Endothelial cell of umbilical vein (primary cell): ENCODE data around the gene KRT82. TPM values are rescaled to one million over a fixed set of nuclear protein-coding genes. Genes with fewer than 3 reads are reported as not detected.

Experiments used
- BruUV-seq: library from RNA; stranded (reverse); fragments of 400-500 nt; replicated peaks from 2 replicates; lab custom pipeline; 2021; lab: Mats Ljungman, UMichigan
- CTCF ChIA-PET: fragments of 300-600, 350-600 bp; sonication (Branson Sonifier 250); formaldehyde crosslinking; loops from one replicate; lab custom pipeline; 2021; ENCODE audit warnings: antibody characterized with exemption, inconsistent platforms; lab: Charles Lee
- POLR2A ChIA-PET: fragments of 300-600, 350-600 bp; sonication (Branson Sonifier 250); formaldehyde crosslinking; loops from one replicate; lab custom pipeline; 2021; ENCODE audit warnings: antibody characterized with exemption, inconsistent platforms; lab: Charles Lee
- DNase-seq: peaks from one replicate; pipeline ENCODE4 v3.0.0-alpha.2; 2011; ENCODE audit warnings: low read depth, low spot score
- FAIRE-seq: peaks from 2 replicates; lab custom pipeline; 2011; peaks lifted over from hg19 to GRCh38; lab: Jason Lieb, UNC
- H2AFZ ChIP-seq: 2 replicates; pipeline ENCODE4 v1.6.0; 2012; ENCODE audit warnings: low read depth, low read length, control low read depth, inconsistent platforms
- H3K27ac ChIP-seq: 2 replicates; pipeline ENCODE4 v1.5.1; 2011; ENCODE audit warnings: low read depth, mild to moderate bottlenecking, control low read depth, low read length, moderate library complexity; ENCODE audit not compliant: insufficient read depth
- H3K27me3 ChIP-seq, 2 experiments: 2 replicates each; pipeline versions ENCODE4 v1.6.0 to v1.6.1; 2011; ENCODE audit warnings: low read length in 2 of 2, mixed read lengths in 1 of 2; ENCODE audit not compliant: control insufficient read depth in 2 of 2, insufficient read depth in 2 of 2
- H3K36me3 ChIP-seq, 2 experiments: 2 replicates in 1 of 2; 3 replicates in 1 of 2; pipeline ENCODE4 v1.5.1; 2011; ENCODE audit warnings: low read length in 2 of 2, mild to moderate bottlenecking in 1 of 2, moderate library complexity in 1 of 2; ENCODE audit not compliant: control insufficient read depth in 2 of 2, insufficient read depth in 2 of 2; ENCODE audit errors: extremely low read depth in 1 of 2
- H3K4me1 ChIP-seq: 3 replicates; pipeline ENCODE4 v1.5.1; 2011; ENCODE audit warnings: mild to moderate bottlenecking, low read length; ENCODE audit not compliant: control insufficient read depth, insufficient read depth; ENCODE audit errors: extremely low read depth
- H3K4me2 ChIP-seq: 2 replicates; pipeline ENCODE4 v1.6.1; 2011; ENCODE audit warnings: low read length, control low read depth, mixed read lengths; ENCODE audit not compliant: insufficient read depth
- H3K4me3 ChIP-seq, 3 experiments: fragments of 200-600 bp in 1 of 3; sonication (generic), shearing (Covaris generic) in 1 of 3; replicated peaks in 1 of 3; 2 replicates each; pipeline ENCODE4 v1.5.1; 2011 to 2016; ENCODE audit warnings: control low read depth in 3 of 3, low read length in 3 of 3, mild to moderate bottlenecking in 2 of 3, inconsistent platforms in 1 of 3, low read depth in 1 of 3, moderate library complexity in 1 of 3; ENCODE audit not compliant: insufficient read depth in 1 of 3
- H3K79me2 ChIP-seq: 2 replicates; pipeline ENCODE4 v1.6.0; 2012; ENCODE audit warnings: low read length, inconsistent platforms; ENCODE audit not compliant: control insufficient read depth, insufficient read depth
- H3K9ac ChIP-seq: replicated peaks from 2 replicates; pipeline ENCODE3; 2011; ENCODE audit warnings: low read length, control low read depth; ENCODE audit not compliant: insufficient read depth; ENCODE audit errors: extremely low read depth
- H3K9me1 ChIP-seq: replicated peaks from 3 replicates; pipeline ENCODE4 v1.6.0; 2011; ENCODE audit warnings: mild to moderate bottlenecking, low read length; ENCODE audit not compliant: control insufficient read depth, insufficient read depth; ENCODE audit errors: extremely low read depth
- H3K9me3 ChIP-seq: replicated peaks from 2 replicates; pipeline ENCODE4 v1.5.1; 2012; ENCODE audit warnings: low read length, inconsistent platforms; ENCODE audit not compliant: control insufficient read depth, insufficient read depth
- H4K20me1 ChIP-seq: replicated peaks from 2 replicates; pipeline ENCODE3; 2011; ENCODE audit warnings: mild to moderate bottlenecking, low read length; ENCODE audit not compliant: control insufficient read depth, insufficient read depth; ENCODE audit errors: extremely low read depth
- CTCF ChIP-seq, 2 donors: IDR thresholded peaks; 1 replicate in 1 of 2; 2 replicates in 1 of 2; pipeline ENCODE4 v1.5.1; 2011; ENCODE audit warnings: low read length in 2 of 2, mild to moderate bottlenecking in 2 of 2, moderate library complexity in 2 of 2, control low read depth in 1 of 2, inconsistent platforms in 1 of 2, low read depth in 1 of 2; ENCODE audit not compliant: insufficient read depth in 1 of 2; ENCODE audit errors: extremely low read depth in 1 of 2
- EZH2 ChIP-seq: IDR thresholded peaks from 2 replicates; pipeline ENCODE4 v1.6.1; 2012; ENCODE audit warnings: borderline replicate concordance, low read depth, mild to moderate bottlenecking, moderate library complexity, low read length, inconsistent platforms; ENCODE audit not compliant: severe bottlenecking
- FOS ChIP-seq: IDR thresholded peaks from 2 replicates; pipeline ENCODE4 v1.6.1; 2011; ENCODE audit warnings: mild to moderate bottlenecking, low read length, moderate library complexity, borderline replicate concordance; ENCODE audit not compliant: insufficient read depth
- GATA2 ChIP-seq: IDR thresholded peaks from 2 replicates; pipeline ENCODE4 v1.7.0; 2011; ENCODE audit warnings: low read depth, mild to moderate bottlenecking, moderate library complexity, mixed read lengths, low read length; ENCODE audit not compliant: insufficient read length, insufficient read depth
- JUN ChIP-seq: IDR thresholded peaks from 2 replicates; pipeline ENCODE4 v1.6.1; 2011; ENCODE audit warnings: borderline replicate concordance, low read depth; ENCODE audit not compliant: insufficient read length, insufficient read depth
- MAX ChIP-seq: IDR thresholded peaks from 2 replicates; pipeline ENCODE4 v1.6.1; 2011; ENCODE audit not compliant: insufficient read depth, insufficient read length
- MYC ChIP-seq: IDR thresholded peaks from one replicate; pipeline ENCODE4 v1.6.1; 2011; ENCODE audit warnings: mild to moderate bottlenecking, low read depth, low read length
- POLR2A ChIP-seq: IDR thresholded peaks from 2 replicates; pipeline ENCODE4 v1.6.1; 2012; ENCODE audit warnings: low read depth, mild to moderate bottlenecking, control low read depth, low read length
- POLR2AphosphoS5 ChIP-seq: IDR thresholded peaks from 2 replicates; pipeline ENCODE4 v1.6.1; 2012; ENCODE audit warnings: low read depth, mild to moderate bottlenecking, control low read depth, low read length, moderate library complexity; ENCODE audit not compliant: insufficient read depth
- dilution Hi-C: fragments of 300-500 bp; cut with MboI; formaldehyde crosslinking; loops from one replicate; pipeline ENCODE4 v1.15.0; 2019; ENCODE audit warnings: low sequenced_read_pairs; ENCODE audit not compliant: extremely low pct_ligation_motif_present
- intact Hi-C: fragments of 100-400 bp; cut with micrococcal nuclease; formaldehyde crosslinking; loops from one replicate; pipeline ENCODE4 v1.10.0; 2022
- polyA plus RNA-seq, 4 experiments: library from polyadenylated mRNA; depleted of rRNA in 3 of 4; stranded (reverse) in 3 of 4; unstranded in 1 of 4; fragments of >200 nt; gene quantifications; 2 replicates each; pipeline versions ENCODE4 v1.2.1 to v1.2.3, GENCODE V29; 2011 to 2012; ENCODE audit warnings: missing spikeins in 1 of 4
- total RNA-seq: library from RNA; stranded (reverse); gene quantifications from 2 replicates; pipeline ENCODE4 v1.2.3, GENCODE V29; 2021

KRT82 gene
- total and polyA plus RNA-seq, 2 donors (not counting 3 experiments of a cell fraction or from before 2014, with no cell fraction given): not detected

DNA sequence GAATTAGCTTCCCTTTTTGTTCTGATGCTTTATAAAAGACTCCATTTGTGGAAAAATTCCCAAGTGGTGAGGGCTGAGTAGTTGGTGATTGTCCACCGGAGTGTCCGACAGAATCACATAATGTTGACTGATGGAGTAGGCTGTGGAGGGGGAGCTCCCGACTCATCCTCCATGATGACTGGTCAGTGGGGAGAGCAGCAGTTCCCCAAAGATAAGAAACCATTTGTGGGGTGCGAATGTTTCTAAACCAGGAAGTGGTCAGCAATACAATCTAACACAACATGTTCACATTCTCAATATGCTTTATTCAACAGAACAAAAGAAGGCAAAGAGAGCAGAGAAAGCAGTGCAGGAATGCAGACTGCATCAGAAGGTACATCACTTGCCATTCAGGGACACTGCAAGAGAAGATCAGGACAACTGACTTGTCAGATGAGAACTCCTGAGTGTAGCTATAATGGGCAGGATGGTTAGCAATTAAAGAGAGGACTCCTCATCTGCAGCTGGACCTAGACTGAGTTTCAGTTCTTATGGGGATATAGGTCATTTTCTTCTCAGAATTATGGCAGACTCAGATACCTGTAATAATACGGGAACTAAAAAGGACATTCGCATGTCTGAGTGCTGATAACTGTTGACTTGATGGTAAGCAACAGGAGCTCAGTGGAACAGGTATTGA, 40.4 kb upstream of the KRT82 start:
- intact Hi-C loops (no loop called here), dilution Hi-C loops (no loop called here)
- DNase-seq (no peak), FAIRE-seq (no peak)
- Histone ChIP-seq H3K4me1 (no peaks in the 10 kb centered on the region), H3K9ac (no peak overlapping the region), H3K27me3 (peaks cover 5 to 8% of the 10 kb centered on the region in 2 experiments), H3K9me3 (no peaks in the 10 kb centered on the region), H3K27ac (no peak overlapping the region), H3K9me1 (no peaks in the 10 kb centered on the region), H3K36me3 (no peaks in the 10 kb centered on the region), H4K20me1 (no peaks in the 10 kb centered on the region), H2AFZ (no peak overlapping the region), H3K4me3 (no peak overlapping the region), H3K4me2 (no peak overlapping the region), H3K79me2 (no peaks in the 10 kb centered on the region)
- BruUV-seq: no TSS peak
- ChIA-PET CTCF (no interaction called here), POLR2A (no interaction called here)
- TF ChIP-seq CTCF (IDR thresholded peaks at IDR 0.05; ENCODE audit: extremely low read depth in 1 of 2, insufficient read depth in 1 of 2, low read depth in 1 of 2, low read length in 2 of 2) (no peak), MAX (no peak), EZH2 (no peak), GATA2 (no peak), POLR2A (no peak), FOS (no peak), JUN (no peak), MYC (no peak), POLR2AphosphoS5 (no peak)
